HepG2 (cell line): ENCODE data around the gene B3GNT9. TPM values are rescaled to one million over a fixed set of nuclear protein-coding genes. Genes with fewer than 3 reads are reported as not detected.

Experiments
- AGO1 ChIP-seq: fragments of 200-400 bp; formaldehyde crosslinking; IDR thresholded peaks from 2 replicates; pipeline ENCODE4 v1.6.1; 2017; ENCODE audit warnings: mild to moderate bottlenecking, low read depth, low read length, moderate library complexity; ENCODE audit not compliant: poor library complexity, severe bottlenecking
- ARHGAP35 ChIP-seq: sonication (generic); formaldehyde crosslinking; IDR thresholded peaks from 2 replicates; pipeline ENCODE4 v1.9.0; 2022; ENCODE audit warnings: mild to moderate bottlenecking, inconsistent platforms, moderate library complexity, missing genetic modification reagents, borderline replicate concordance
- CCAR2 ChIP-seq: fragments of 200-400 bp; formaldehyde crosslinking; optimal IDR thresholded peaks from 2 replicates; pipeline ENCODE3; 2018; ENCODE audit warnings: low read depth, mild to moderate bottlenecking, low read length, moderate library complexity
- HMGXB3 ChIP-seq: sonication (generic); formaldehyde crosslinking; IDR thresholded peaks from 2 replicates; pipeline ENCODE4 v1.4.0; 2020; ENCODE audit warnings: missing genetic modification reagents, borderline replicate concordance
- MBD4 ChIP-seq: IDR thresholded peaks from 2 replicates; pipeline ENCODE4 v1.6.1; 2012; ENCODE audit warnings: low read length, inconsistent platforms, borderline replicate concordance
- MTA1 ChIP-seq: sonication (generic); formaldehyde crosslinking; IDR thresholded peaks from 2 replicates; pipeline ENCODE4 v1.4.0; 2020; ENCODE audit warnings: missing genetic modification reagents, mild to moderate bottlenecking, borderline replicate concordance
- MXI1 ChIP-seq: IDR thresholded peaks from 3 replicates; pipeline ENCODE4 v1.6.1; 2012; ENCODE audit warnings: low read depth, low read length, inconsistent platforms, borderline replicate concordance
- NFE2L2 ChIP-seq: fragments of 150-350 bp; IDR thresholded peaks from 2 replicates; pipeline ENCODE4 v1.6.1; 2014; ENCODE audit warnings: low read length
- ZEB1 ChIP-seq: IDR thresholded peaks from 2 replicates; pipeline ENCODE4 v1.6.1; 2012; ENCODE audit warnings: mild to moderate bottlenecking, low read depth, inconsistent platforms; ENCODE audit not compliant: insufficient replicate concordance
- ZFYVE20 ChIP-seq: sonication (generic); formaldehyde crosslinking; IDR thresholded peaks from 2 replicates; pipeline ENCODE4 v1.8.0; 2023; ENCODE audit warnings: low read depth, mild to moderate bottlenecking, moderate library complexity, missing genetic modification reagents, borderline replicate concordance
- ZNF30 ChIP-seq: sonication (generic); formaldehyde crosslinking; IDR thresholded peaks from 2 replicates; pipeline ENCODE4 v1.5.0; 2020; ENCODE audit warnings: mild to moderate bottlenecking, missing genetic modification reagents
- ZNF354B ChIP-seq: sonication (generic); formaldehyde crosslinking; IDR thresholded peaks from 2 replicates; pipeline ENCODE4 v1.8.0; 2022; ENCODE audit warnings: mild to moderate bottlenecking, missing genetic modification reagents
- ZNF496 ChIP-seq: sonication (generic); formaldehyde crosslinking; IDR thresholded peaks from 2 replicates; pipeline ENCODE4 v1.8.1; 2023; ENCODE audit warnings: mild to moderate bottlenecking, moderate library complexity, missing genetic modification reagents; ENCODE audit not compliant: insufficient replicate concordance
- ZNF501 ChIP-seq: sonication (generic); formaldehyde crosslinking; IDR thresholded peaks from 2 replicates; pipeline ENCODE4 v1.5.1; 2020; ENCODE audit warnings: mild to moderate bottlenecking, moderate library complexity, missing genetic modification reagents
- ZNF576 ChIP-seq: sonication (generic); formaldehyde crosslinking; IDR thresholded peaks from 2 replicates; pipeline ENCODE4 v1.4.0; 2020; ENCODE audit warnings: mild to moderate bottlenecking, missing genetic modification reagents
- ZSCAN25 ChIP-seq: sonication (generic); formaldehyde crosslinking; IDR thresholded peaks from 2 replicates; pipeline ENCODE4 v1.8.0; 2022; ENCODE audit warnings: mild to moderate bottlenecking, missing genetic modification reagents
- polyA plus RNA-seq, 8 experiments: library from polyadenylated mRNA; depleted of rRNA in 3 of 8; stranded (reverse) in 7 of 8; unstranded in 1 of 8; fragments of >200 nt; fragmentation: Illumina TruSeq in 4 of 8; extraction: Trizol in 4 of 8; gene quantifications; 2 replicates each; pipeline versions ENCODE4 v1.2.1 to v1.2.3, GENCODE V29; 2011 to 2016; ENCODE audit warnings: low read depth in 4 of 8, missing spikeins in 1 of 8, mixed read lengths in 1 of 8; ENCODE audit not compliant: insufficient read depth in 1 of 8
- total RNA-seq, 5 experiments: library from RNA; depleted of rRNA; stranded (reverse); fragments of >200 nt; fragmentation: Illumina TruSeq; extraction: Trizol; gene quantifications; 2 replicates each; pipeline ENCODE4 v1.2.3, GENCODE V29; 2016; ENCODE audit warnings: low read depth in 1 of 5
- TF ChIP-seq, protein P1 (sequence below): sonication (generic); formaldehyde crosslinking; IDR thresholded peaks from 2 replicates; pipeline ENCODE4 v1.5.1; 2020; ENCODE audit warnings: mild to moderate bottlenecking, missing genetic modification reagents
- TF ChIP-seq, protein P2 (sequence below): sonication (generic); formaldehyde crosslinking; IDR thresholded peaks from 2 replicates; pipeline ENCODE4 v1.4.0; 2020; ENCODE audit warnings: missing genetic modification reagents, low read depth, mild to moderate bottlenecking, borderline replicate concordance

The B3GNT9 gene
- total and polyA plus RNA-seq, 2 of the 13 experiments (the other 11 are each of a cell fraction or from before 2014, with no cell fraction given), result 1.5 to 3.1 TPM

GRCh38 chr16:67170168-67170948 is 19.6 kb upstream of the B3GNT9 start, which contains the start of gene NOL3 (continued):
- TF ChIP-seq HMGXB3 (CRISPR knock-in tag), result peak; percentile 16; the same call in 1 of the 2 replicates
- no peak for TF ChIP-seq ZEB1
- TF ChIP-seq ZNF576, result no peak
- TF ChIP-seq ZNF30 (CRISPR knock-in tag), result no peak
- no peak for TF ChIP-seq MTA1
- TF ChIP-seq, protein P1, sequence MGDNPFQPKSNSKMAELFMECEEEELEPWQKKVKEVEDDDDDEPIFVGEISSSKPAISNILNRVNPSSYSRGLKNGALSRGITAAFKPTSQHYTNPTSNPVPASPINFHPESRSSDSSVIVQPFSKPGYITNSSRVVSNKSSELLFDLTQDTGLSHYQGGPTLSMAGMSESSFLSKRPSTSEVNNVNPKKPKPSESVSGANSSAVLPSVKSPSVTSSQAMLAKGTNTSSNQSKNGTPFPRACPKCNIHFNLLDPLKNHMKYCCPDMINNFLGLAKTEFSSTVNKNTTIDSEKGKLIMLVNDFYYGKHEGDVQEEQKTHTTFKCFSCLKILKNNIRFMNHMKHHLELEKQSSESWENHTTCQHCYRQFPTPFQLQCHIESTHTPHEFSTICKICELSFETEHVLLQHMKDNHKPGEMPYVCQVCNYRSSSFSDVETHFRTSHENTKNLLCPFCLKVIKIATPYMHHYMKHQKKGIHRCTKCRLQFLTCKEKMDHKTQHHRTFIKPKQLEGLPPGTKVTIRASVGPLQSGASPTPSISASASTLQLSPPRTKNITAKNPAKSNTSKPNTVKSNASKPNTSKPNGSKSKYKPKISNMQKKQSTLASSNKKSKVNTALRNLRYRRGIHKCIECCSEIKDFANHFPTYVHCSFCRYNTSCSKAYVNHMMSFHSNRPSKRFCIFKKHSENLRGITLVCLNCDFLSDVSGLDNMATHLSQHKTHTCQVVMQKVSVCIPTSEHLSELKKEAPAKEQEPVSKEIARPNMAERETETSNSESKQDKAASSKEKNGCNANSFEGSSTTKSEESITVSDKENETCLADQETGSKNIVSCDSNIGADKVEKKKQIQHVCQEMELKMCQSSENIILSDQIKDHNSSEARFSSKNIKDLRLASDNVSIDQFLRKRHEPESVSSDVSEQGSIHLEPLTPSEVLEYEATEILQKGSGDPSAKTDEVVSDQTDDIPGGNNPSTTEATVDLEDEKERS (CRISPR knock-in tag), result no peak
- TF ChIP-seq AGO1, result no peak
- TF ChIP-seq, protein P2, sequence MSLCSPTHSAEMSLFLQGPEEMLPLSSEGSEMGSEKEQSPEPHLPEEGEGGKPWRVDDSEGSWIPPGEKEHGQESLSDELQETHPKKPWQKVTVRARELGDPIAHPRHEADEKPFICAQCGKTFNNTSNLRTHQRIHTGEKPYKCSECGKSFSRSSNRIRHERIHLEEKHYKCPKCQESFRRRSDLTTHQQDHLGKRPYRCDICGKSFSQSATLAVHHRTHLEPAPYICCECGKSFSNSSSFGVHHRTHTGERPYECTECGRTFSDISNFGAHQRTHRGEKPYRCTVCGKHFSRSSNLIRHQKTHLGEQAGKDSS (CRISPR knock-in tag), result 0 out of 2 replicates have a peak, but pooled peaks have one; percentile 12
- no peak for TF ChIP-seq ZNF354B (CRISPR knock-in tag)
- TF ChIP-seq MBD4, result no peak
- TF ChIP-seq ZNF496, result no peak
- TF ChIP-seq ZNF501 (CRISPR knock-in tag), result no peak
- TF ChIP-seq NFE2L2, result peak; percentile 74
- no peak for TF ChIP-seq ZFYVE20 (CRISPR knock-in tag)
- TF ChIP-seq CCAR2, result no peak
- TF ChIP-seq ZSCAN25 (CRISPR knock-in tag), result 0 out of 2 replicates have a peak, but pooled peaks have one; percentile 29
- TF ChIP-seq ARHGAP35, result no peak
- peak; percentile 57; the same call in 1 of the 3 replicates for TF ChIP-seq MXI1
